Fibroblast of lung (primary cell): ENCODE results near the gene C18orf63. TPM values are rescaled to one million over a fixed set of nuclear protein-coding genes. Genes with fewer than 3 reads are reported as not detected.

Experiments
- DNase-seq, 2 donors: peaks; one replicate each; pipeline versions ENCODE4 v3.0.0 to v3.0.0-alpha.2; 2010; ENCODE audit warnings: low read depth in 2 of 2
- H2AFZ ChIP-seq: 2 replicates; pipeline ENCODE4 v1.5.1; 2012; ENCODE audit warnings: low read length, control low read depth, inconsistent platforms
- H3K27ac ChIP-seq: 2 replicates; pipeline ENCODE4 v1.5.1; 2011; ENCODE audit warnings: low read length, control low read depth; ENCODE audit not compliant: insufficient read depth
- H3K27me3 ChIP-seq: 2 replicates; pipeline ENCODE4 v1.5.1; 2011; ENCODE audit warnings: mild to moderate bottlenecking, low read length; ENCODE audit not compliant: control insufficient read depth, insufficient read depth
- H3K36me3 ChIP-seq: 2 replicates; pipeline ENCODE4 v1.5.1; 2011; ENCODE audit warnings: low read length; ENCODE audit not compliant: control insufficient read depth, insufficient read depth
- H3K4me1 ChIP-seq: 2 replicates; pipeline ENCODE4 v1.5.1; 2011; ENCODE audit warnings: low read length; ENCODE audit not compliant: control insufficient read depth, insufficient read depth; ENCODE audit errors: extremely low read depth
- H3K4me2 ChIP-seq: 2 replicates; pipeline ENCODE4 v1.5.1; 2011; ENCODE audit warnings: low read length, control low read depth; ENCODE audit not compliant: insufficient read depth; ENCODE audit errors: extremely low read depth
- H3K4me3 ChIP-seq, 4 experiments: fragments of 200-600 bp in 1 of 4; sonication (generic) in 1 of 4; replicated peaks in 1 of 4; 2 replicates each; pipeline ENCODE4 v1.5.1; 2011 to 2016; ENCODE audit warnings: low read length in 4 of 4, low read depth in 3 of 4, mild to moderate bottlenecking in 3 of 4, control low read depth in 2 of 4, inconsistent platforms in 1 of 4, mixed read lengths in 1 of 4; ENCODE audit not compliant: insufficient read depth in 1 of 4; ENCODE audit errors: control extremely low read depth in 1 of 4
- H3K79me2 ChIP-seq: 2 replicates; pipeline ENCODE4 v1.5.1; 2012; ENCODE audit warnings: mild to moderate bottlenecking, low read length, inconsistent platforms; ENCODE audit not compliant: control insufficient read depth, insufficient read depth
- H3K9ac ChIP-seq: 2 replicates; pipeline ENCODE4 v1.5.1; 2011; ENCODE audit warnings: mild to moderate bottlenecking, low read length, control low read depth; ENCODE audit not compliant: insufficient read depth
- H3K9me3 ChIP-seq: 2 replicates; pipeline ENCODE4 v1.5.1; 2012; ENCODE audit warnings: low read depth, low read length; ENCODE audit not compliant: control insufficient read depth, insufficient read depth
- H4K20me1 ChIP-seq: 2 replicates; pipeline ENCODE4 v1.5.1; 2011; ENCODE audit warnings: low read length; ENCODE audit not compliant: control insufficient read depth, insufficient read depth; ENCODE audit errors: extremely low read depth
- CTCF ChIP-seq, 2 donors: IDR thresholded peaks in 1 of 2; conservative IDR thresholded peaks in 1 of 2; 1 replicate in 1 of 2; 2 replicates in 1 of 2; pipeline ENCODE4 v1.5.1; 2011 to 2012; ENCODE audit warnings: low read length in 2 of 2, control low read depth in 1 of 2, inconsistent platforms in 1 of 2, low read depth in 1 of 2, mild to moderate bottlenecking in 1 of 2
- EZH2 ChIP-seq: IDR thresholded peaks from 2 replicates; pipeline ENCODE4 v1.5.1; 2012; ENCODE audit warnings: low read length, control low read depth, mild to moderate bottlenecking; ENCODE audit errors: missing control alignments
- polyA plus RNA-seq, 2 donors: library from polyadenylated mRNA; depleted of rRNA in 1 of 2; stranded (reverse) in 1 of 2; unstranded in 1 of 2; fragments of >200 nt; gene quantifications; 2 replicates each; pipeline ENCODE4 v1.2.1, GENCODE V29; 2011 to 2012; ENCODE audit warnings: missing spikeins in 1 of 2
- total RNA-seq: library from RNA; depleted of rRNA; stranded (reverse); fragments of >200 nt; gene quantifications from 2 replicates; pipeline ENCODE4 v1.2.1, GENCODE V29; 2014

Gene C18orf63
- total and polyA plus RNA-seq, 2 donors (not counting 1 experiment from before 2014, with no cell fraction given): not detected

- Histone ChIP-seq H3K79me2 (no peaks in the 10 kb centered on the region), H3K9me3 (no peaks in the 10 kb centered on the region), H3K27ac (no peak overlapping the region), H4K20me1 (no peaks in the 10 kb centered on the region), H3K27me3 (peaks cover 3% of the 10 kb centered on the region), H3K4me2 (no peak overlapping the region), H3K9ac (no peak overlapping the region), H2AFZ (no peak overlapping the region), H3K4me3 (no peak overlapping the region), H3K36me3 (no peaks in the 10 kb centered on the region), H3K4me1 (peaks cover 2% of the 10 kb centered on the region)
- no peak for TF ChIP-seq CTCF (conservative IDR thresholded peaks at IDR 0.05 in 1 of 2, IDR thresholded peaks at IDR 0.05 in 1 of 2; ENCODE audit: low read depth in 1 of 2, low read length in 2 of 2)
- DNase-seq: peak in 1 of 2 donors; percentile 58
These were observed 21.1 kb upstream of the C18orf63 start for GRCh38 chr18:74294526-74294925.

- Histone ChIP-seq H3K27ac (no peak overlapping the region), H3K4me1 (peaks cover 2% of the 10 kb centered on the region), H3K9me3 (no peaks in the 10 kb centered on the region), H3K36me3 (no peaks in the 10 kb centered on the region), H3K9ac (no peak overlapping the region), H3K4me3 (no peak overlapping the region), H3K4me2 (no peak overlapping the region), H3K79me2 (no peaks in the 10 kb centered on the region), H4K20me1 (no peaks in the 10 kb centered on the region), H2AFZ (no peak overlapping the region), H3K27me3 (peaks cover 7% of the 10 kb centered on the region)
- no peak for DNase-seq
- TF ChIP-seq CTCF (conservative IDR thresholded peaks at IDR 0.05 in 1 of 2, IDR thresholded peaks at IDR 0.05 in 1 of 2; ENCODE audit: low read depth in 1 of 2, low read length in 2 of 2) (no peak), EZH2 (no peak)
These were observed 16.5 kb upstream of the C18orf63 start for GRCh38 chr18:74299162-74299561.

GRCh38 chr18:74299746-74300145, 15.9 kb upstream of the C18orf63 start:
- peaks cover 2% of the 10 kb centered on the region for H3K4me1 ChIP-seq
- DNase-seq: peak in 1 of 2 donors; percentile 79
- no peaks in the 10 kb centered on the region for H3K9me3 ChIP-seq
- no peaks in the 10 kb centered on the region for H3K36me3 ChIP-seq
- TF ChIP-seq CTCF (conservative IDR thresholded peaks at IDR 0.05 in 1 of 2, IDR thresholded peaks at IDR 0.05 in 1 of 2; ENCODE audit: low read depth in 1 of 2, low read length in 2 of 2) (no peak), EZH2 (no peak)
- H4K20me1 ChIP-seq: no peaks in the 10 kb centered on the region
- H2AFZ ChIP-seq: no peak overlapping the region
- no peak overlapping the region for H3K27ac ChIP-seq
- no peak overlapping the region for H3K4me2 ChIP-seq
- H3K4me3 ChIP-seq: no peak overlapping the region
- H3K9ac ChIP-seq: no peak overlapping the region
- peaks cover 7% of the 10 kb centered on the region for H3K27me3 ChIP-seq
- H3K79me2 ChIP-seq: no peaks in the 10 kb centered on the region
